Measurements from ENCODE around the gene TEX2.

DNA sequence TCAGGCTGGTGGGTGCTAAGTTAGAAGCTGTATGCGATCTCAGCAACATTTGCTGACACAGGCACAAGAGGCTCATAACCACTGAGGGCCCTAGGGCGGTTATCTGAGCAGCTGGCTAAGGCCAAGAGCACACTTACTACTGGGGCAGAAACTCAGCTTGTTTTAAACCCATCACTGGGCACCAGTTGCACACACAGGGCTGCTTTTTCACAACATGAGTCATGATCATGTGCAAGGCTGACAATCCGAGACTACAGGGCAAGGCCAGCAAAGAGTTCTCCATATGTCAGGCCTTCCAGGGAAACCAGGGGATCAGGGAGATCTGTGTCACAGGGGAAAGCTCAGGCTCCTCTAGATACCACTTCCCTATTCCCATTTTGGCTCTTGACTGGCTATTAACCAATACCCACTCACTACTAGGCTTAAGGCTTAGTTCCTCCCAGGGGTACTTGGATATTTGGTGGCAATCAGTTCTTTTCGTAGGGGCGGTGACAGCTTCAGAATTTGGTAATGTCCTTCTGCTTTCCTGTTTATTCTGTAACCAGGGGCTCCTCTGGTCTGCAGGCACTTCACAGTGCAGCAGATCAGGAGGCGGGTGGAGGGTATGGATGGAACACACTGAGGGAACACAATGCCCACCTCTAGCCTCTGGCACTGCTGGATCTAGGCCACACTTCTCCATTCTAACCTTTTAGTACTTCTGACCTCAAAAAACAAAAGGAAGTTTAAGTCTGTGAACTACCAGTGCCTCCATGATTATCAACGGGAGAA lies 88.2 kb downstream of the TEX2 start:
- TF ChIP-seq, protein P1, sequence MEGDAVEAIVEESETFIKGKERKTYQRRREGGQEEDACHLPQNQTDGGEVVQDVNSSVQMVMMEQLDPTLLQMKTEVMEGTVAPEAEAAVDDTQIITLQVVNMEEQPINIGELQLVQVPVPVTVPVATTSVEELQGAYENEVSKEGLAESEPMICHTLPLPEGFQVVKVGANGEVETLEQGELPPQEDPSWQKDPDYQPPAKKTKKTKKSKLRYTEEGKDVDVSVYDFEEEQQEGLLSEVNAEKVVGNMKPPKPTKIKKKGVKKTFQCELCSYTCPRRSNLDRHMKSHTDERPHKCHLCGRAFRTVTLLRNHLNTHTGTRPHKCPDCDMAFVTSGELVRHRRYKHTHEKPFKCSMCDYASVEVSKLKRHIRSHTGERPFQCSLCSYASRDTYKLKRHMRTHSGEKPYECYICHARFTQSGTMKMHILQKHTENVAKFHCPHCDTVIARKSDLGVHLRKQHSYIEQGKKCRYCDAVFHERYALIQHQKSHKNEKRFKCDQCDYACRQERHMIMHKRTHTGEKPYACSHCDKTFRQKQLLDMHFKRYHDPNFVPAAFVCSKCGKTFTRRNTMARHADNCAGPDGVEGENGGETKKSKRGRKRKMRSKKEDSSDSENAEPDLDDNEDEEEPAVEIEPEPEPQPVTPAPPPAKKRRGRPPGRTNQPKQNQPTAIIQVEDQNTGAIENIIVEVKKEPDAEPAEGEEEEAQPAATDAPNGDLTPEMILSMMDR (IDR thresholded peaks at IDR 0.05; ENCODE audit: insufficient read depth, low read length, poor library complexity, severe bottlenecking), result no peak
- TF ChIP-seq EZH2phosphoT487 (conservative IDR thresholded peaks at IDR 0.05; ENCODE audit: low read length), result no peak

Measured in SU-DHL-6 (cell line).